ENCODE results near the gene ZMYM4.
"Not testable (repeated sequence)": the region's sequence is repeated elsewhere in the genome, so short reads cannot be mapped to it uniquely, and the experiment has no call there.

Gene ZMYM4

DNA sequence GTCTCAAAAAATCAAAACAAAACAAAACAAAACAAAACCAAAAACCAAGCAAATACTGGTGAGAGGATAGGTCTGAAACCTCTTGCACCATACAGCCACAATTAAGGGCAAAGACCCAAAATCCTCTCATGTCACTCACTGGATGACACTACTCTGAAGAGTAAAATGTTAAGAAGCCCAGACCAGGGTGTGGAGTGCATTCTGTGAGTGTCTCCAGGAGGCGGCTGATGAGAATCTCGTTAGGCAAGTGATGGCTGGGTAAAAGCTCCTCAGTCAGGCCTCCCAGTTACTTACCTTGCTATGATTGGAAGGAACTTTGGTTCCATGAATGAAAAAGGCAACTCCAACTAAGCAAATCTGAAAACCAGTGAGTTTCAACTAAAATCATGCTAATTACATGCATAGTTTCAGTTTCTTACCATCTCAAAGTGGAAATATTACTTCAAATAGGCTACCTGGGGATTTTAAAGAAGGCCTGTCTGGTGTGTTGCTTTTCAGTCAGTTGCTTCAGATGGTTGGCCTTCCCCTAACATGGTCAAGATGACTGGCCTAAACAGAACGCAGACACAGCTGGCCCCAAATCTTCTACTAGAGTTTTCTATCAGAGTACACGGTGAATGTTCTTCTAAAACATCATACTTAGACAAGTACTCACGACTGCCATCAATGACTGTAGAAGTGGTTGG is 193.6 kb downstream of the ZMYM4 start:
- no peaks in the 10 kb centered on the region for H3K9me3 Mint-ChIP-seq (ENCODE audit: low read depth)
- no peaks in the 10 kb centered on the region for H3K27me3 Mint-ChIP-seq
- peaks cover 37% of the 10 kb centered on the region for H3K36me3 Mint-ChIP-seq
- no peaks in the 10 kb centered on the region for H3K4me1 Mint-ChIP-seq (ENCODE audit: low read depth)
- no peak overlapping the region for H3K4me3 Mint-ChIP-seq
- no peak overlapping the region for H3K27ac Mint-ChIP-seq

DNA sequence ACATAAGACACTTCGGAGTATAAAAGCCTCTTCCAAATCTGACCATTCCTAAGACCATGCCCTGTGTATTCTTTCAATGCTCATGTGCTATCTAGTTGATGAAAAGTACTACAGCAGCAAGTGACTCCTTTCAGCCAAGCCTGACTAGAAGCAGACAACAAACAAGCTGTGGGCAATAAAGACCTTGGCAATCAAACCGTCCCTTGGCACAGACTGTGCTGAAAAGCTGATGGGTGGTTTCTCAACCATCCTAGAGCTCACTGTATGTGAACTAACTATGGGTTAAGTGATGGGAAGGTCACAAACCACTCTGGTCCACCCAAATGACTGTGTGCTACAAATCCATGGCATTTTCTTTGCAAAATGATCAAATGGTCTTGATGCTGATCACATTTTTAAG is 194.7 kb downstream of the ZMYM4 start:
- Mint-ChIP-seq H3K4me1 (ENCODE audit: low read depth) (no peaks in the 10 kb centered on the region), H3K9me3 (ENCODE audit: low read depth) (no peaks in the 10 kb centered on the region), H3K4me3 (no peak overlapping the region), H3K27ac (no peak overlapping the region), H3K27me3 (no peaks in the 10 kb centered on the region), H3K36me3 (peaks cover 42% of the 10 kb centered on the region)

DNA sequence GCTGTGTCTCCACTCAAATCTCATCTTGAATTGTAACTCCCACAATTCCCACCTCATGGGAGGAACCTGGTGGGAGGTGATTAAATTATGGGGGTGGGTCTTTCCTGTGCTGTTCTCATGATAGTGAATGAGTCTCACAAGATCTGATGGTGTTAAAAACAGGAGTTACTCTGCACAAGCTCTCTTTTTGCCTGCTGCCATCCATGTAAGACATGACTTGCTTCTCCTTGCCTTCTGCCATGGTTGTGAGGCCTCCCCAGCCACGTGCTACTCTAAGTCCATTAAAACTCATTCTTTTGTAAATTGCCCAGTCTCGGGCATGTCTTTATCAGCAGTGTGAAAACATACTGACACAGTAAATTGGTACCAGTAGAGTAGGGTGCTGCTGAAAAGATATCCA is 195.2 kb downstream of the ZMYM4 start:
- H3K36me3 Mint-ChIP-seq, result peaks cover 46% of the 10 kb centered on the region
- H3K4me1 Mint-ChIP-seq (ENCODE audit: low read depth); H3K27ac Mint-ChIP-seq: not testable (repeated sequence)

DNA sequence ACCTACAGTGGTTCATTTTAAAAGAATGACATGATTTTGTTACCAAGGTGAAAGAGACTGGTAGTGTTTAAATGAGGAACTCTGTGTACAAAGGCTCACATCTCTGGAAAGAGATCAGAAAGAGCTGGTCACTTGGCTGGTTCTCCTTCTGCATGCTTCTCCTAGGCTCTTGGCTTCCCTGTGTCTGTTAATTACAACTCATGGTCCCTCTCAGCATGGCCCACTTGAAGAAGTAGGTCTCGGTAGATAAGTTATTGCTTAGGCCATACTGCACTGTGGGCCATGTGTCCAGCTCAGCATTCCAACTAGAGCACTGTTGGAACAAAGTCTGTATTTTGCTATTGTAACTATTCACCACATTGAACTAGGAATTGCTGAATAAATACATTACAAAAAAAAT is 197.6 kb downstream of the ZMYM4 start:
- Mint-ChIP-seq H3K27ac (no peak overlapping the region), H3K9me3 (ENCODE audit: low read depth) (no peaks in the 10 kb centered on the region), H3K4me3 (no peak overlapping the region), H3K36me3 (peaks cover 54% of the 10 kb centered on the region), H3K27me3 (no peaks in the 10 kb centered on the region), H3K4me1 (ENCODE audit: low read depth) (no peaks in the 10 kb centered on the region)

More for the DNA sequence above, 195.2 kb downstream of the ZMYM4 start:
- not testable (repeated sequence) for H3K9me3 Mint-ChIP-seq (ENCODE audit: low read depth); H3K4me3 Mint-ChIP-seq; H3K27me3 Mint-ChIP-seq

DNA sequence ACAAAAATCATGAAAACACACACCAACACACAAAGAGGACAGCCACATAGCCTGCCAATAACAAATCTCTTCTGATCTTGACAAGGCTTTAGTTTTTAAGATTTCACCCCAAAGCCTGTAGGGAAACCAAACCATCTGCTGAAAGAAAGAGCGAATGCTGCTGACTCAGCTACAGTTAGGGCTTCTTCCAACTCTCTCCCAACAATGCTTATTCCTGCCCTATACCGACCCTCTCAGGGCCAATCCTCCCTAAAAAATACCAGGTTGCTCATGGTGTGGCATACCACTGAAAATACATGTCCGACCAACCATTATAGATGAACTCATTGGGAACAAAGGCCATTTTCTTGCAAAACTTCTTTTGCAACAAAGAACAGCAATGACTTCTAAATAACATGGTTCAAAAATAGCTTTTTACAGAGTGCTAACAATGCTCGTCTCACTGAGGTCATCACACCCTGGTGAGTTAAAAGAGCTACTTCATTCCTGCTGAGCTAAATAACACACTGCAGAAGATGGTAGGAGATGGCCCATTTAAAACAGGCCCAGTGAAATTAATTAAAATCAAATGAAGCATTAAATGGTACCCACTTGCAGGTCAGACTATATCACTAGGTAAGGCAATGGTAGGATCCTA is 202.6 kb downstream of the ZMYM4 start:
- no peaks in the 10 kb centered on the region for H3K27me3 Mint-ChIP-seq
- H3K9me3 Mint-ChIP-seq (ENCODE audit: low read depth), result no peaks in the 10 kb centered on the region
- no peak overlapping the region for H3K27ac Mint-ChIP-seq
- peaks cover 3% of the 10 kb centered on the region for H3K4me1 Mint-ChIP-seq (ENCODE audit: low read depth)
- H3K4me3 Mint-ChIP-seq, result no peak overlapping the region
- H3K36me3 Mint-ChIP-seq, result peaks cover 28% of the 10 kb centered on the region

All from activated naive CD8-positive, alpha-beta T cell (primary cell).